Endothelial cell (in vitro differentiated cells): Measurements from ENCODE around the gene PHYKPL. TPM values are rescaled to one million over a fixed set of nuclear protein-coding genes. Genes with fewer than 3 reads are reported as not detected.

Source experiments
- DNase-seq: peaks from one replicate; pipeline ENCODE4 v3.0.0; 2021; ENCODE audit warnings: low spot score
- H3K27ac Mint-ChIP-seq: one replicate; pipeline ENCODE4 v1.8.0; 2021; ENCODE audit warnings: mixed read lengths, inconsistent platforms; ENCODE audit not compliant: unreplicated experiment
- H3K27me3 Mint-ChIP-seq: one replicate; pipeline ENCODE4 v1.8.0; 2021; ENCODE audit warnings: mild to moderate bottlenecking, moderate library complexity, mixed read lengths, inconsistent platforms; ENCODE audit not compliant: unreplicated experiment
- H3K36me3 Mint-ChIP-seq: one replicate; pipeline ENCODE4 v1.8.0; 2021; ENCODE audit warnings: mild to moderate bottlenecking, low read depth, mixed read lengths, inconsistent platforms; ENCODE audit not compliant: unreplicated experiment
- H3K4me1 Mint-ChIP-seq: one replicate; pipeline ENCODE4 v1.8.0; 2021; ENCODE audit warnings: mild to moderate bottlenecking, mixed read lengths, inconsistent platforms; ENCODE audit not compliant: unreplicated experiment
- H3K4me3 Mint-ChIP-seq: one replicate; pipeline ENCODE4 v1.8.0; 2021; ENCODE audit warnings: mild to moderate bottlenecking, mixed read lengths, inconsistent platforms; ENCODE audit not compliant: unreplicated experiment
- H3K9me3 Mint-ChIP-seq: one replicate; pipeline ENCODE4 v1.8.0; 2021; ENCODE audit warnings: mixed read lengths, inconsistent platforms; ENCODE audit not compliant: unreplicated experiment
- total RNA-seq: library from RNA; stranded (reverse); fragmentation: NEBNext Ultra II Directional; extraction: Animal tissue kit (Norgen Biotek cat#: 25700); gene quantifications from one replicate; pipeline ENCODE4 v1.2.1, GENCODE V29; 2021; ENCODE audit not compliant: unreplicated experiment
- TF ChIP-seq, protein P1 (sequence below): fragments of 200-600 bp; sonication (generic); IDR thresholded peaks from one replicate; pipeline ENCODE4 v1.5.0; 2021; ENCODE audit warnings: antibody characterized with exemption; ENCODE audit not compliant: unreplicated experiment

Gene PHYKPL
- total RNA-seq, 1 donor from 2014 or later = 53.1 TPM

GRCh38 chr5:178279723-178280438 lies 47.3 kb upstream of the PHYKPL start:
- Mint-ChIP-seq H3K27ac (peak overlapping the region; percentile 61), H3K4me3 (no peak overlapping the region), H3K36me3 (peaks cover 4% of the 10 kb centered on the region), H3K4me1 (no peaks in the 10 kb centered on the region), H3K27me3 (peaks cover 16% of the 10 kb centered on the region), H3K9me3 (no peaks in the 10 kb centered on the region)
- peak; percentile 95 for DNase-seq
- TF ChIP-seq, protein P1, sequence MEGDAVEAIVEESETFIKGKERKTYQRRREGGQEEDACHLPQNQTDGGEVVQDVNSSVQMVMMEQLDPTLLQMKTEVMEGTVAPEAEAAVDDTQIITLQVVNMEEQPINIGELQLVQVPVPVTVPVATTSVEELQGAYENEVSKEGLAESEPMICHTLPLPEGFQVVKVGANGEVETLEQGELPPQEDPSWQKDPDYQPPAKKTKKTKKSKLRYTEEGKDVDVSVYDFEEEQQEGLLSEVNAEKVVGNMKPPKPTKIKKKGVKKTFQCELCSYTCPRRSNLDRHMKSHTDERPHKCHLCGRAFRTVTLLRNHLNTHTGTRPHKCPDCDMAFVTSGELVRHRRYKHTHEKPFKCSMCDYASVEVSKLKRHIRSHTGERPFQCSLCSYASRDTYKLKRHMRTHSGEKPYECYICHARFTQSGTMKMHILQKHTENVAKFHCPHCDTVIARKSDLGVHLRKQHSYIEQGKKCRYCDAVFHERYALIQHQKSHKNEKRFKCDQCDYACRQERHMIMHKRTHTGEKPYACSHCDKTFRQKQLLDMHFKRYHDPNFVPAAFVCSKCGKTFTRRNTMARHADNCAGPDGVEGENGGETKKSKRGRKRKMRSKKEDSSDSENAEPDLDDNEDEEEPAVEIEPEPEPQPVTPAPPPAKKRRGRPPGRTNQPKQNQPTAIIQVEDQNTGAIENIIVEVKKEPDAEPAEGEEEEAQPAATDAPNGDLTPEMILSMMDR = peak; percentile 70

GRCh38 chr5:178279026-178279722 lies 46.6 kb upstream of the PHYKPL start:
- H3K4me3 Mint-ChIP-seq = no peak overlapping the region
- peaks cover 4% of the 10 kb centered on the region for H3K36me3 Mint-ChIP-seq
- no peak overlapping the region for H3K27ac Mint-ChIP-seq
- H3K4me1 Mint-ChIP-seq = no peaks in the 10 kb centered on the region
- peaks cover 16% of the 10 kb centered on the region for H3K27me3 Mint-ChIP-seq
- no peak for DNase-seq
- H3K9me3 Mint-ChIP-seq = no peaks in the 10 kb centered on the region
- TF ChIP-seq, protein P1 = no peak

- Mint-ChIP-seq H3K27ac (no peak overlapping the region), H3K27me3 (peaks cover 18% of the 10 kb centered on the region), H3K36me3 (no peaks in the 10 kb centered on the region), H3K4me1 (no peaks in the 10 kb centered on the region), H3K9me3 (no peaks in the 10 kb centered on the region), H3K4me3 (no peak overlapping the region)
- no peak for DNase-seq
- TF ChIP-seq, protein P1 = no peak
Measured at GRCh38 chr5:178278358-178279023, 45.9 kb upstream of the PHYKPL start.

DNA sequence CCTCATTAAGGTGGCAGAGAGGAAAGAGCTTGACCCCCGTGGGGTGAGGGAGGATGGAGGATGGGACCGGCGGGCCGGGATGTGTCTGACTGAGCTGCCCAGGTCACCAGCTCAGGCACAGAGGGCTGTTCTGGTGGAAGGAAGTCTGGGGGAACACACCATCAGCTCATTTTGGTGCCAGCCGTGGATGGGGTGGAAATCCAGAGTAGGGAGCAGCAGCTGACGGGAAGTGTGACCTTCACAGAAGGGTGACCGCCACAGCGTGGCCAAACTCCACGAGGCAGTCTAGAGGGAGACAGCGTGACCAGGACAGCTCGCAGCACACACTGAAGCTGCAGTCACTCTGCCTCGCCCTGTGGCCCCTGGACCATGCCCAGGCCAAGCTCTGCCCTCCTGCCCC lies 45.3 kb upstream of the PHYKPL start:
- Mint-ChIP-seq H3K9me3 (no peaks in the 10 kb centered on the region), H3K4me3 (no peak overlapping the region), H3K4me1 (no peaks in the 10 kb centered on the region), H3K27ac (no peak overlapping the region), H3K36me3 (no peaks in the 10 kb centered on the region), H3K27me3 (peaks cover 18% of the 10 kb centered on the region)
- DNase-seq = no peak
- TF ChIP-seq, protein P1 = no peak
